UCSD-AML1 (cell line): ENCODE results near the gene MCOLN2.
"Not testable (repeated sequence)": the region's sequence is repeated elsewhere in the genome, so short reads cannot be mapped to it uniquely, and the experiment has no call there.

Experiments used
- DNase-seq: peaks from one replicate; lab custom pipeline; 2025; ENCODE audit not compliant: unreplicated experiment; lab: John Stamatoyannopoulos, UW

Gene MCOLN2

GRCh38 chr1:84902727-84903126, 94.2 kb downstream of the MCOLN2 start:
- not testable (repeated sequence) for DNase-seq

- DNase-seq: no peak
Measured at GRCh38 chr1:84899969-84900368, 96.9 kb downstream of the MCOLN2 start.

- no peak for DNase-seq
Measured at GRCh38 chr1:84896279-84896678, 100.6 kb downstream of the MCOLN2 start.

- no peak for DNase-seq
Measured at GRCh38 chr1:84892705-84893618, 104.0 kb downstream of the MCOLN2 start, which contains the start of gene LPAR3. Gene LPAR3, minus strand, starts transcription at chr1:84893206. Its CDS starts 27,086 bp downstream, at chr1:84866120.

- DNase-seq: no peak
Measured at GRCh38 chr1:84890566-84890965, 106.3 kb downstream of the MCOLN2 start.

GRCh38 chr1:84889437-84889836, 107.5 kb downstream of the MCOLN2 start:
- no peak for DNase-seq

GRCh38 chr1:84888753-84889152, 108.2 kb downstream of the MCOLN2 start:
- DNase-seq: no peak

- DNase-seq: no peak
Measured at GRCh38 chr1:84887261-84887934, 109.5 kb downstream of the MCOLN2 start.

GRCh38 chr1:84885469-84885868, 111.4 kb downstream of the MCOLN2 start:
- no peak for DNase-seq

- DNase-seq: no peak
Measured at GRCh38 chr1:84884671-84885389, 112.1 kb downstream of the MCOLN2 start.

- no peak for DNase-seq
Measured at GRCh38 chr1:84883286-84883685, 113.6 kb downstream of the MCOLN2 start.

- DNase-seq: no peak
Measured at GRCh38 chr1:84877592-84877991, 119.3 kb downstream of the MCOLN2 start.

GRCh38 chr1:84876353-84876752, 120.6 kb downstream of the MCOLN2 start:
- DNase-seq: no peak
